GM12891 (cell line): ENCODE data around the gene FDX2.
A peak's percentile ranks its signal among the peaks of the same experiment; 100 is the strongest.

Experiments used
- DNase-seq: peaks from one replicate; pipeline ENCODE4 v3.0.0; 2011; ENCODE audit warnings: low spot score; ENCODE audit not compliant: insufficient read length
- FAIRE-seq: peaks from 2 replicates; lab custom pipeline; 2011; peaks lifted over from hg19 to GRCh38; lab: Jason Lieb, UNC
- PAX5 ChIP-seq: IDR thresholded peaks from 2 replicates; pipeline ENCODE4 v1.6.1; 2011; ENCODE audit warnings: low read length, moderate library complexity, mild to moderate bottlenecking; ENCODE audit not compliant: insufficient read depth, severe bottlenecking
- POLR2A ChIP-seq: IDR thresholded peaks from 2 replicates; pipeline ENCODE4 v1.6.1; 2011; ENCODE audit warnings: low read depth, low read length, control low read depth
- POLR2AphosphoS5 ChIP-seq: IDR thresholded peaks from 2 replicates; pipeline ENCODE4 v1.6.1; 2011; ENCODE audit warnings: low read depth, low read length, control low read depth
- POU2F2 ChIP-seq: IDR thresholded peaks from 2 replicates; pipeline ENCODE4 v1.6.1; 2011; ENCODE audit warnings: low read depth, mild to moderate bottlenecking, control low read depth, low read length, moderate library complexity
- SPI1 ChIP-seq: IDR thresholded peaks from 2 replicates; pipeline ENCODE4 v1.6.1; 2011; ENCODE audit warnings: low read depth, low read length, control low read depth
- TAF1 ChIP-seq: IDR thresholded peaks from 2 replicates; pipeline ENCODE4 v1.6.1; 2011; ENCODE audit warnings: low read depth, low read length, control low read depth

FDX2 gene

DNA sequence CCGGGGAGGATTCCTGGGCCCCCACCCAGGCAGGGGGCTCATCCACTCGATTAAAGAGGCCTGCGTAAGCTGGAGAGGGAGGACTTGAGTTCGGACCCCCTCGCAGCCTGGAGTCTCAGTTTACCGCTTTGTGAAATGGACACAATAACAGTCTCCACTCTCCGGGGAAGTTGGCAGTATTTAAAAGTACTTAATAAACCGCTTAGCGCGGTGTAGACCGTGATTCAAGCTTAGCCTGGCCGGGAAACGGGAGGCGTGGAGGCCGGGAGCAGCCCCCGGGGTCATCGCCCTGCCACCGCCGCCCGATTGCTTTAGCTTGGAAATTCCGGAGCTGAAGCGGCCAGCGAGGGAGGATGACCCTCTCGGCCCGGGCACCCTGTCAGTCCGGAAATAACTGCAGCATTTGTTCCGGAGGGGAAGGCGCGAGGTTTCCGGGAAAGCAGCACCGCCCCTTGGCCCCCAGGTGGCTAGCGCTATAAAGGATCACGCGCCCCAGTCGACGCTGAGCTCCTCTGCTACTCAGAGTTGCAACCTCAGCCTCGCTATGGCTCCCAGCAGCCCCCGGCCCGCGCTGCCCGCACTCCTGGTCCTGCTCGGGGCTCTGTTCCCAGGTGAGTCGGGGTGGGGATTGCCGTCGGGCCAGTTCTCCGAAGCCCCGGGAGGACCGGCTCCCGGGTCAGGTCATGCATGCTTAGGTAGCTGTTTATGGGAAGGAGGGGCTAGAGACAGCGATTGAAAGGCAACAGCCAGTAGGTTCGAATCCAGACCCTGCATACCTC, 45.0 kb downstream of the FDX2 start, which contains the start of gene ICAM1:
TSS of gene ICAM1 (plus strand) at position 505 of the 779 bp plus-strand sequence. CDS start at position 545, 40 bp downstream.
- no peak for DNase-seq
- FAIRE-seq: peak; percentile 85
- TF ChIP-seq PAX5 (peak; percentile 65), POLR2AphosphoS5 (peak; percentile 94), POLR2A (peak; percentile 97), TAF1 (peak; percentile 80), POU2F2 (peak; percentile 84), SPI1 (no peak)

DNA sequence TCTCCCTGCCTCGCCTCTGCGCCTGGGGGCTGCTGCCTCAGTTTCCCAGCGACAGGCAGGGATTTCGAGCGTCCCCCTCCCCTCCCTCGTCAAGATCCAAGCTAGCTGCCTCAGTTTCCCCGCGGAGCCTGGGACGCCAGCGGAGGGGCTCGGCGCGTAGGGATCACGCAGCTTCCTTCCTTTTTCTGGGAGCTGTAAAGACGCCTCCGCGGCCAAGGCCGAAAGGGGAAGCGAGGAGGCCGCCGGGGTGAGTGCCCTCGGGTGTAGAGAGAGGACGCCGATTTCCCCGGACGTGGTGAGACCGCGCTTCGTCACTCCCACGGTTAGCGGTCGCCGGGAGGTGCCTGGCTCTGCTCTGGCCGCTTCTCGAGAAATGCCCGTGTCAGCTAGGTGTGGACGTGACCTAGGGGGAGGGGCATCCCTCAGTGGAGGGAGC, 45.6 kb downstream of the FDX2 start:
- FAIRE-seq: peak; percentile 68
- no peak for DNase-seq
- TF ChIP-seq SPI1 (peak; percentile 86), PAX5 (no peak), TAF1 (peak; percentile 40; the same call in 1 of the 2 replicates), POLR2A (no peak)

DNA sequence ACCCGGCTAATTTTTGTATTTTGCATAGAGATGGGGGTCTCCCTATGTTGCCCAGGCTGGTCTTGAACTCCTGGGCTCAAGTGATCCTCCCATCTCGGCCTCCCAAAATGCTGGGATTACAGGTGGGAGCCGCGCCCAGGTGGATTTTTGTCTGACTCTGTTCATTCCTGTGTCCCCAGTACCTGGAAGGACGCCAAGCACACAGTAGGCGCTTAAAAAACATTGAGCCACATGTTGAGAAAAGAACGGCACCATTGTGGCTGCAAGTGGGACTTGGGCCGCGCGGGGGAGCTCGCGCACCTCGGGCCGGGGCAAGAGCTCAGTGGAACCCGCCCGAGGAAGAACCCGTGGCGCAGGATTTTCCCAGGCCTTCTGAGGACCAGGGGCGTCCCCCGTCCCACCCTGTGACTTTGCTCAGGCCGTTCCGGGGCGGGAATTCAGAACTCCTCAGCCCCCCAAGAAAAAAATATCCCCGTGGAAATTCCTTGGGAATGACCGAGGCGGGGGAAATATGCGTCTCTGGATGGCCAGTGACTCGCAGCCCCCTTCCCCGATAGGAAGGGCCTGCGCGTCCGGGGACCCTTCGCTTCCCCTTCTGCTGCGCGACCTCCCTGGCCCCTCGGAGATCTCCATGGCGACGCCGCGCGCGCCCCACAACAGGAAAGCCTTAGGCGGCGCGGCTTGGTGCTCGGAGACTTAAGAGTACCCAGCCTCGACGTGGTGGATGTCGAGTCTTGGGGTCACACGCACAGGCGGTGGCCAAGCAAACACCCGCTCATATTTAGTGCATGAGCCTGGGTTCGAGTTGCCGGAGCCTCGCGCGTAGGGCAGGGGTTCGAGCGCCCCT, 46.3 kb downstream of the FDX2 start:
- FAIRE-seq (peak; percentile 57), DNase-seq (no peak)
- TF ChIP-seq POU2F2 (no peak), POLR2AphosphoS5 (no peak), TAF1 (no peak), POLR2A (no peak)

DNA sequence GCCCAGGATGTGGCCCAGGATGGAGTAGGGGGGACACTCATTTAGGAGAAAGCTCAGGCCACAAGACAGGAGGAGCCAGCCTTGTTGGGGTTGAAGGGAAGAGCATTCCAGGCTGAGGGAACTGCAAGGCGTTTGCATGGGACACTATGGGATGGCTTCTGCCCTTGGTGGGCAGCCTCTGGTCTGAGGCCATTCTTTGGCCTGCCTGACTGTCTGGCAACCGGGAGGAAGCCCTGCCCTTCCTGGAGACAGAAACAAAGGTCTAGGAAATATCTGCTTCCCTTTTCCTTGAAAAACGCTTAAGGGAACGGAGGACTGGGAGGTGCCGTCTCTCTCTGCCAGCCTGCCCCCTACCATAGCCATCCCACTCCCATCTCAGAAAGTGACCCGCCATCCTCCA, 47.7 kb downstream of the FDX2 start:
- DNase-seq (no peak), FAIRE-seq (no peak)
- TF ChIP-seq PAX5 (no peak), POLR2A (no peak), POLR2AphosphoS5 (no peak), POU2F2 (no peak), TAF1 (no peak), SPI1 (no peak)

DNA sequence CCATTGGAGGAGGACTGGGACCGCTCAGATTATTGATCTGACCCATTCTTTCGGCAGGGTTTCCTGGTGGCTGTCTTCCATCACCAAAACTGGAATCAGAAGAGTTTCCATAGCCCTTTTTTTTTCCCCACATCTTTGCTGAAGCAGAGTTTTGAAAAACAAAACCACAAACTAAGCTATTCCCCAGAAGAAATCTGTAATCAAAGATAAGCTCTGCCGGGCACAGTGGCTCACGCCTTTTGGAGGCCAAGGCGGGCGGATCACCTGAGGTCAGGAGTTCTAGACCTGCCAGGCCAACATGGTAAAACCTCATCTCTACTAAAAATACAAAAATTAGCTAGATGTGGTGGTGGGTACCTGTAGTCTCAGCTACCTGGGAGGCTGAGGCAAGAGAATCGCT, 49.1 kb downstream of the FDX2 start:
- FAIRE-seq (no peak), DNase-seq (no peak)
- no peak for TF ChIP-seq PAX5
- TF ChIP-seq SPI1: no peak
- no peak for TF ChIP-seq POLR2A
- no peak for TF ChIP-seq TAF1
- TF ChIP-seq POLR2AphosphoS5: no peak
- no peak for TF ChIP-seq POU2F2

DNA sequence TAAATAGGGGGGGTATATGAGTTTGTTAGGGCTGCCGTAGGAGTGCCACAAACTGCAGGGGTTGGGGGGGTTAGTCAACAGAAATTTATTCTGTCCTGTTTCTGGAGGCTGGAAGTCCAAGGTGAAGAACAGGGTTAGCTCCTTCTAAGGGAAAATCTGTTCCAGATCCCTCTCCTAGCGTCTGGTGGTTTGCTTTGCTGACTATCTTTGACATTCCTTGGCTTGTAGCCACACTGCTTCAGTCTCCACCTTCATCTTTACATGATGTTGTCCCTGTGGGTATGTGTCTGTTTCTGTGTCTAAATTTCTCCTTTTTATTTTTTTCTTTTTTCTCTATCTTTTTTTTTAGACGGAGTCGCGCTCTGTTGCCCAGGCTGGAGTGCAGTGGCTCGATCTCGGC, 53.0 kb downstream of the FDX2 start:
- DNase-seq: no peak

DNA sequence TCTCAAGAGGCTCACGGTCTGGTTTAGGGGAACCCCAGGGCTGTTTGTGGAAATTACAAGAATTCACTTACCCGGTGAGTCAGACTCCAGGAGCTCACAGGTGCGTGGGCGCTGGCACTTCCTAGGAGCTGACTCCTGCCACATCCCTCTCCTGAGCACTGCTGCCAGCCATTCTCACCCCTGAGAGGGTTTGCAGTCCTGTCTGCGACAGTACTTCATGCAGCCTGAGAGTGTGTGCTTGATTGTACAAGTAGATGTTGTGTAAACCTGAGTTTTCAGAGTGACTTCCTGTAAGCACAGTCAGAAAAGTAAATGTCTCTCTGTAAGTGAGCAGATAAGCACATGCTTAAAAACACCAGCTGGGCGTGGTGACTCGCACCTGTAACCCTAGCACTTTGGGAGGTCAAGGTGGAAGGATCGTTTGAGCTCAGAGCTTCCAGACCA, 55.7 kb downstream of the FDX2 start:
- peak; percentile 44; the same call in 1 of the 2 replicates for TF ChIP-seq POLR2AphosphoS5
- TF ChIP-seq PAX5: no peak
- no peak for DNase-seq
- FAIRE-seq: peak; percentile 54

More for the DNA sequence above, 53.0 kb downstream of the FDX2 start:
- TF ChIP-seq PAX5: no peak
- no peak for TF ChIP-seq POLR2AphosphoS5
- TF ChIP-seq TAF1: no peak
- TF ChIP-seq POU2F2: no peak
- no peak for TF ChIP-seq SPI1
- no peak for TF ChIP-seq POLR2A
- FAIRE-seq: no peak
